HCT116 (cell line): ENCODE results near the gene LPIN1. TPM values are rescaled to one million over a fixed set of nuclear protein-coding genes. Genes with fewer than 3 reads are reported as not detected.

Experiments
- ATAC-seq: fragments of 200-7000 bp; cut with Tn5 transposase; 2 replicates; pipeline ENCODE4 v1.9.1; 2020; ENCODE audit warnings: mild to moderate bottlenecking, moderate library complexity
- BruUV-seq: library from RNA; stranded (reverse); fragments of 400-500 nt; replicated peaks from 2 replicates; lab custom pipeline; 2021; lab: Mats Ljungman, UMichigan
- CTCF ChIA-PET: fragments of 300-600 bp; sonication (Branson Sonifier 250); formaldehyde crosslinking; loops from one replicate; lab custom pipeline; 2021; ENCODE audit warnings: antibody characterized with exemption; lab: Charles Lee
- POLR2A ChIA-PET: fragments of 300-600, 350-600 bp; sonication (Branson Sonifier 250); formaldehyde crosslinking; loops from one replicate; lab custom pipeline; 2021; ENCODE audit warnings: antibody characterized with exemption; lab: Charles Lee
- RAD21 ChIA-PET, 2 experiments: fragments of 300-600 bp; sonication (Branson Sonifier 250); formaldehyde crosslinking; loops; one replicate each; lab custom pipeline; 2023; ENCODE audit warnings: low total read pairs in 2 of 2; ENCODE audit not compliant: uncharacterized antibody in 2 of 2, unreplicated experiment in 2 of 2, low non-redundant PET in 1 of 2; lab: Charles Lee
- DNase-seq: peaks from one replicate; pipeline ENCODE4 v3.0.0-alpha.2; 2010; ENCODE audit warnings: low read depth, low spot score
- H2AFZ ChIP-seq: fragments of 200-600 bp; shearing (Covaris generic), sonication (generic); 2 replicates; pipeline ENCODE4 v1.6.1; 2017; ENCODE audit warnings: low read depth, mixed run types, mixed read lengths, antibody characterized with exemption, low read length; ENCODE audit not compliant: poor library complexity, severe bottlenecking
- H3K27ac ChIP-seq: 2 replicates; pipeline ENCODE4 v1.5.1; 2012; ENCODE audit warnings: low read depth, low read length
- H3K27me3 ChIP-seq: fragments of 200-600 bp; sonication (generic); 2 replicates; pipeline ENCODE4 v1.6.1; 2016; ENCODE audit warnings: mixed run types, low read length, mixed read lengths; ENCODE audit not compliant: insufficient read depth
- H3K36me3 ChIP-seq, 2 experiments: fragments of 200-500 bp in 1 of 2; fragments of 200-600 bp in 1 of 2; sonication (Bioruptor generic) in 1 of 2; sonication (generic) in 1 of 2; 2 replicates each; pipeline versions ENCODE4 v1.5.1 to v1.6.1; 2014 to 2016; ENCODE audit warnings: low read length in 2 of 2, inconsistent platforms in 1 of 2, mixed read lengths in 1 of 2, mixed run types in 1 of 2; ENCODE audit not compliant: insufficient read depth in 2 of 2, control insufficient read depth in 1 of 2
- H3K4me1 ChIP-seq, 2 experiments: fragments of 200-600 bp in 1 of 2; sonication (generic) in 1 of 2; 2 replicates each; pipeline versions ENCODE4 v1.5.1 to v1.6.1; 2012 to 2017; ENCODE audit warnings: low read length in 2 of 2, inconsistent platforms in 1 of 2, mild to moderate bottlenecking in 1 of 2, mixed read lengths in 1 of 2, mixed run types in 1 of 2, moderate library complexity in 1 of 2; ENCODE audit not compliant: insufficient read depth in 2 of 2, control insufficient read depth in 1 of 2
- H3K4me2 ChIP-seq: fragments of 200-600 bp; sonication (generic); 2 replicates; pipeline ENCODE4 v1.6.1; 2017; ENCODE audit warnings: mixed run types, low read length, mixed read lengths
- H3K4me3 ChIP-seq, 2 experiments: fragments of 200-600 bp in 1 of 2; sonication (generic) in 1 of 2; replicated peaks in 1 of 2; 2 replicates each; pipeline ENCODE4 v1.5.1; 2011 to 2016; ENCODE audit warnings: low read length in 2 of 2, control low read depth in 1 of 2, low read depth in 1 of 2, mild to moderate bottlenecking in 1 of 2, mixed read lengths in 1 of 2, mixed run types in 1 of 2
- H3K79me2 ChIP-seq: fragments of 200-600 bp; sonication (generic); 2 replicates; pipeline ENCODE4 v1.6.1; 2017; ENCODE audit warnings: mild to moderate bottlenecking, mixed run types, low read length, moderate library complexity, mixed read lengths; ENCODE audit not compliant: insufficient read depth
- H3K9ac ChIP-seq: fragments of 200-600 bp; sonication (generic); 2 replicates; pipeline ENCODE4 v1.6.1; 2016; ENCODE audit warnings: low read length, mixed read lengths
- H3K9me2 ChIP-seq: fragments of 200-600 bp; sonication (generic), shearing (Covaris generic); 2 replicates; pipeline ENCODE4 v1.6.1; 2017; ENCODE audit warnings: mixed run types, mild to moderate bottlenecking, moderate library complexity; ENCODE audit not compliant: insufficient read depth
- H3K9me3 ChIP-seq, 2 experiments: fragments of 200-500 bp in 1 of 2; fragments of 200-600 bp in 1 of 2; sonication (Bioruptor generic) in 1 of 2; sonication (generic) in 1 of 2; 2 replicates each; pipeline ENCODE4 v1.6.1; 2014 to 2017; ENCODE audit warnings: low read length in 2 of 2, mixed read lengths in 2 of 2, inconsistent platforms in 1 of 2, low read depth in 1 of 2, mild to moderate bottlenecking in 1 of 2, mixed run types in 1 of 2, moderate library complexity in 1 of 2; ENCODE audit not compliant: control insufficient read depth in 1 of 2, insufficient read depth in 1 of 2
- H4K20me1 ChIP-seq: fragments of 200-600 bp; sonication (generic), shearing (Covaris generic); 2 replicates; pipeline ENCODE4 v1.6.1; 2017; ENCODE audit warnings: mixed run types, mild to moderate bottlenecking, moderate library complexity; ENCODE audit not compliant: insufficient read depth
- ELF1 ChIP-seq: IDR thresholded peaks from 2 replicates; pipeline ENCODE4 v1.6.1; 2012; ENCODE audit warnings: low read depth, borderline replicate concordance
- EZH2 ChIP-seq: fragments of 200-600 bp; sonication (generic); IDR thresholded peaks from 2 replicates; pipeline ENCODE4 v1.6.1; 2017; ENCODE audit warnings: antibody characterized with exemption, mixed run types
- EZH2phosphoT487 ChIP-seq: fragments of 200-600 bp; IDR thresholded peaks from 2 replicates; pipeline ENCODE4 v1.6.1; 2018; ENCODE audit warnings: antibody characterized with exemption, borderline replicate concordance
- FOSL1 ChIP-seq: IDR thresholded peaks from 2 replicates; pipeline ENCODE4 v1.6.1; 2012; ENCODE audit warnings: low read depth
- JUND ChIP-seq: IDR thresholded peaks from 2 replicates; pipeline ENCODE4 v1.6.1; 2012
- POLR2A ChIP-seq: IDR thresholded peaks from 2 replicates; pipeline ENCODE4 v1.7.0; 2011; ENCODE audit warnings: borderline replicate concordance; ENCODE audit not compliant: insufficient read depth, insufficient read length; ENCODE audit errors: extremely low read depth
- POLR2AphosphoS5 ChIP-seq: IDR thresholded peaks from 2 replicates; pipeline ENCODE4 v1.6.1; 2011; ENCODE audit warnings: mild to moderate bottlenecking, low read depth, low read length, moderate library complexity
- SRF ChIP-seq: IDR thresholded peaks from 2 replicates; pipeline ENCODE4 v1.6.1; 2012; ENCODE audit warnings: low read depth
- ZFX ChIP-seq: fragments of 450-650 bp; IDR thresholded peaks from 2 replicates; pipeline ENCODE4 v1.6.1; 2017
- intact Hi-C: fragments of 100-400 bp; cut with micrococcal nuclease; formaldehyde crosslinking; loops from 2 replicates; pipeline ENCODE4 v1.10.0; 2022
- total RNA-seq: library from RNA; stranded (reverse); gene quantifications from one replicate; pipeline ENCODE4 v1.2.1, GENCODE V29; 2021; ENCODE audit not compliant: unreplicated experiment
- TF ChIP-seq, protein P1 (sequence below): IDR thresholded peaks from 2 replicates; pipeline ENCODE4 v1.6.1; 2011; ENCODE audit warnings: mild to moderate bottlenecking, low read length, moderate library complexity; ENCODE audit not compliant: insufficient replicate concordance; ENCODE audit errors: extremely low read depth
- TF ChIP-seq, protein P2 (sequence below): IDR thresholded peaks from 2 replicates; pipeline ENCODE4 v1.6.1; 2012; ENCODE audit warnings: low read depth

Gene LPIN1
- total RNA-seq, 1 experiment from 2014 or later: 16.7 TPM

DNA sequence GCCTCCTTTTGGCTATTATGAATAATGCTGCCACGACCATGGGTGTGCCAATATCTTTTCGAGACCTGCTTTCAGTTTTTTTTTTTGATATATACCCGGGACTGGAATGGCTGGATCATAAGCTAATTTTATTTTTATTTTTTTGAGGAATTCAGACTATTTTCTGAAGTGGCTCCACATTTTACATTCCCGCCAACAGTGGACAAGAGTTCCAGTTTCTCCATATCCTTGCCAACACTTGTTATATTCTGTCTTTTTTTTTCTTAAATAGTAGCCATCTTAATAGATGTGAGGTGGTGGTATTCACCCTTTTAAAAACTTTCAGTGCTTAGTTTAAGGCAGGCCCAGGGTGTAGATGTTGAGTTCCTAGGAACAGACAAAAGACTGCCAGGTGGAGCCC lies 11.8 kb downstream of the LPIN1 start:
- H3K79me2 ChIP-seq: no peaks in the 10 kb centered on the region

DNA sequence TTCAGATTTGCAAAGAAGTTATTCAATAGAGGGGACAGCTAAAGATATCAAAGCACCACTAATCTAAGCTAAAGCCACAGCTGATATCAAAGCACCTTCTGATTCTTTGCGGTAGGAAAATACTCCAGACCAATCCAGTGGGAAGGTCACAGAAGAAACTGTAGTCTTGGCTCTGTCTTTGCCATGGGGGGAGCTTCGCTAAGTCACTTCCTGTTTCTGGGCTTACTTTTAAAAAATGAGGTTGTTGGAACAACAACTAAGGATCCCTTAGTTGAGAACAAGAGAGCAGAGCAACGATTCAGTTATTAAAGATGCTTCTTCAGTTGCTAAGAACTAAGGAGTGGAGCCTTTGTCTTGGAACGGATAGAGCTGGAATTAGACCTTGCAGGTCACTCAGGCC lies 12.2 kb downstream of the LPIN1 start:
- intact Hi-C loops: no loop called here
- RAD21 ChIA-PET: interaction anchor here in 1 of 2 experiments (0.6 kb wide), 1 partner anchor 71 kb away, joined by 3 read pairs; no protein-coding TSS in a partner anchor
- ATAC-seq: no peak
- H3K9me2 ChIP-seq: no peaks in the 10 kb centered on the region
- no peaks in the 10 kb centered on the region for H4K20me1 ChIP-seq
- H3K4me3 ChIP-seq: no peak overlapping the region
- no peaks in the 10 kb centered on the region for H3K27me3 ChIP-seq
- no peak overlapping the region for H3K4me2 ChIP-seq
- POLR2A ChIA-PET: no interaction called here
- CTCF ChIA-PET: interaction anchor here (1.0 to 1.5 kb wide), 2 partner anchors 12 to 65 kb away, joined by 3 to 4 read pairs; partner anchors contain the start of gene LPIN1
- H3K9me3 ChIP-seq: no peaks in the 10 kb centered on the region
- BruUV-seq: no TSS peak
- no peak for DNase-seq
- no peak overlapping the region for H3K27ac ChIP-seq
- H3K79me2 ChIP-seq: no peaks in the 10 kb centered on the region
- peaks cover 11% of the 10 kb centered on the region in 2 experiments for H3K4me1 ChIP-seq
- no peak overlapping the region for H2AFZ ChIP-seq
- H3K36me3 ChIP-seq: no peaks in the 10 kb centered on the region
- no peak overlapping the region for H3K9ac ChIP-seq
- no peak for TF ChIP-seq ELF1
- no peak for TF ChIP-seq FOSL1
- TF ChIP-seq JUND: no peak
- TF ChIP-seq, protein P1, sequence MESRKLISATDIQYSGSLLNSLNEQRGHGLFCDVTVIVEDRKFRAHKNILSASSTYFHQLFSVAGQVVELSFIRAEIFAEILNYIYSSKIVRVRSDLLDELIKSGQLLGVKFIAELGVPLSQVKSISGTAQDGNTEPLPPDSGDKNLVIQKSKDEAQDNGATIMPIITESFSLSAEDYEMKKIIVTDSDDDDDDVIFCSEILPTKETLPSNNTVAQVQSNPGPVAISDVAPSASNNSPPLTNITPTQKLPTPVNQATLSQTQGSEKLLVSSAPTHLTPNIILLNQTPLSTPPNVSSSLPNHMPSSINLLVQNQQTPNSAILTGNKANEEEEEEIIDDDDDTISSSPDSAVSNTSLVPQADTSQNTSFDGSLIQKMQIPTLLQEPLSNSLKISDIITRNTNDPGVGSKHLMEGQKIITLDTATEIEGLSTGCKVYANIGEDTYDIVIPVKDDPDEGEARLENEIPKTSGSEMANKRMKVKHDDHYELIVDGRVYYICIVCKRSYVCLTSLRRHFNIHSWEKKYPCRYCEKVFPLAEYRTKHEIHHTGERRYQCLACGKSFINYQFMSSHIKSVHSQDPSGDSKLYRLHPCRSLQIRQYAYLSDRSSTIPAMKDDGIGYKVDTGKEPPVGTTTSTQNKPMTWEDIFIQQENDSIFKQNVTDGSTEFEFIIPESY: no peak
- TF ChIP-seq EZH2: no peak
- TF ChIP-seq, protein P2, sequence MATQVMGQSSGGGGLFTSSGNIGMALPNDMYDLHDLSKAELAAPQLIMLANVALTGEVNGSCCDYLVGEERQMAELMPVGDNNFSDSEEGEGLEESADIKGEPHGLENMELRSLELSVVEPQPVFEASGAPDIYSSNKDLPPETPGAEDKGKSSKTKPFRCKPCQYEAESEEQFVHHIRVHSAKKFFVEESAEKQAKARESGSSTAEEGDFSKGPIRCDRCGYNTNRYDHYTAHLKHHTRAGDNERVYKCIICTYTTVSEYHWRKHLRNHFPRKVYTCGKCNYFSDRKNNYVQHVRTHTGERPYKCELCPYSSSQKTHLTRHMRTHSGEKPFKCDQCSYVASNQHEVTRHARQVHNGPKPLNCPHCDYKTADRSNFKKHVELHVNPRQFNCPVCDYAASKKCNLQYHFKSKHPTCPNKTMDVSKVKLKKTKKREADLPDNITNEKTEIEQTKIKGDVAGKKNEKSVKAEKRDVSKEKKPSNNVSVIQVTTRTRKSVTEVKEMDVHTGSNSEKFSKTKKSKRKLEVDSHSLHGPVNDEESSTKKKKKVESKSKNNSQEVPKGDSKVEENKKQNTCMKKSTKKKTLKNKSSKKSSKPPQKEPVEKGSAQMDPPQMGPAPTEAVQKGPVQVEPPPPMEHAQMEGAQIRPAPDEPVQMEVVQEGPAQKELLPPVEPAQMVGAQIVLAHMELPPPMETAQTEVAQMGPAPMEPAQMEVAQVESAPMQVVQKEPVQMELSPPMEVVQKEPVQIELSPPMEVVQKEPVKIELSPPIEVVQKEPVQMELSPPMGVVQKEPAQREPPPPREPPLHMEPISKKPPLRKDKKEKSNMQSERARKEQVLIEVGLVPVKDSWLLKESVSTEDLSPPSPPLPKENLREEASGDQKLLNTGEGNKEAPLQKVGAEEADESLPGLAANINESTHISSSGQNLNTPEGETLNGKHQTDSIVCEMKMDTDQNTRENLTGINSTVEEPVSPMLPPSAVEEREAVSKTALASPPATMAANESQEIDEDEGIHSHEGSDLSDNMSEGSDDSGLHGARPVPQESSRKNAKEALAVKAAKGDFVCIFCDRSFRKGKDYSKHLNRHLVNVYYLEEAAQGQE: no peak
- no peak for TF ChIP-seq EZH2phosphoT487
- no peak for TF ChIP-seq POLR2A
- TF ChIP-seq SRF: no peak

More for the DNA sequence above, 11.8 kb downstream of the LPIN1 start:
- H3K27ac ChIP-seq: no peak overlapping the region
- ChIA-PET POLR2A (no interaction called here), RAD21 (interaction anchor here in 1 of 2 experiments (0.6 kb wide), 1 partner anchor 70 kb away, joined by 3 read pairs; no protein-coding TSS in a partner anchor)
- intact Hi-C loops: no loop called here
- BruUV-seq: no TSS peak
- no peaks in the 10 kb centered on the region for H3K36me3 ChIP-seq
- H4K20me1 ChIP-seq: no peaks in the 10 kb centered on the region
- H3K4me3 ChIP-seq: no peak overlapping the region
- DNase-seq: no peak
- TF ChIP-seq EZH2phosphoT487: no peak
- TF ChIP-seq, protein P1: no peak
- no peak for TF ChIP-seq POLR2AphosphoS5
- TF ChIP-seq ZFX: no peak
- TF ChIP-seq, all 23 proteins: peak for 0
- peaks cover 16% of the 10 kb centered on the region in 2 experiments for H3K4me1 ChIP-seq
- H3K9me2 ChIP-seq: no peaks in the 10 kb centered on the region
- no peak overlapping the region for H2AFZ ChIP-seq
- no peak overlapping the region for H3K4me2 ChIP-seq
- H3K9ac ChIP-seq: no peak overlapping the region
- no peak for ATAC-seq
- H3K9me3 ChIP-seq: no peaks in the 10 kb centered on the region
- CTCF ChIA-PET: interaction anchor here (1.0 to 1.9 kb wide), 3 partner anchors 12 to 65 kb away, joined by 3 to 7 read pairs (median 4); partner anchors contain the start of gene LPIN1
- H3K27me3 ChIP-seq: no peaks in the 10 kb centered on the region
